GM21515 (cell line): ENCODE measurements around the gene MRPL40.

Source experiments
- ATAC-seq: cut with Tn5 transposase; IDR thresholded peaks from one replicate; pipeline ENCODE4 v1.9.1; 2021; ENCODE audit not compliant: unreplicated experiment

MRPL40 gene

GRCh38 chr22:19432133-19432851, at the start of gene MRPL40:
MRPL40 (plus strand) TSS chr22:19432545; CDS start chr22:19432555, 10 bp downstream.
- peak; percentile 68 for ATAC-seq

GRCh38 chr22:19383292-19383691, 49.1 kb upstream of the MRPL40 start:
- ATAC-seq, result no peak

- no peak for ATAC-seq
These were observed 47.0 kb upstream of the MRPL40 start for GRCh38 chr22:19385221-19385906.

- no peak for ATAC-seq
These were observed 46.1 kb upstream of the MRPL40 start for GRCh38 chr22:19386248-19386647.

- ATAC-seq, result no peak
These were observed 45.3 kb upstream of the MRPL40 start for GRCh38 chr22:19387038-19387437.

GRCh38 chr22:19387575-19387974, 44.8 kb upstream of the MRPL40 start:
- no peak for ATAC-seq

GRCh38 chr22:19393704-19394103, 38.6 kb upstream of the MRPL40 start:
- no peak for ATAC-seq

- no peak for ATAC-seq
These were observed 37.9 kb upstream of the MRPL40 start for GRCh38 chr22:19394274-19395050.

- ATAC-seq, result no peak
These were observed 37.1 kb upstream of the MRPL40 start for GRCh38 chr22:19395276-19395675.

GRCh38 chr22:19396561-19396933, 35.8 kb upstream of the MRPL40 start:
- ATAC-seq, result no peak

- ATAC-seq, result no peak
These were observed 35.2 kb upstream of the MRPL40 start for GRCh38 chr22:19396934-19397733.

GRCh38 chr22:19397734-19398104, 34.6 kb upstream of the MRPL40 start:
- ATAC-seq, result no peak

- no peak for ATAC-seq
These were observed 34.1 kb upstream of the MRPL40 start for GRCh38 chr22:19398206-19398605.

GRCh38 chr22:19398652-19399051, 33.7 kb upstream of the MRPL40 start:
- ATAC-seq, result no peak

- ATAC-seq, result no peak
These were observed 31.5 kb upstream of the MRPL40 start for GRCh38 chr22:19400881-19401280.

- ATAC-seq, result no peak
These were observed 30.9 kb upstream of the MRPL40 start for GRCh38 chr22:19401483-19401882.

GRCh38 chr22:19402642-19403191, 29.6 kb upstream of the MRPL40 start:
- no peak for ATAC-seq

GRCh38 chr22:19404676-19405075, 27.7 kb upstream of the MRPL40 start:
- ATAC-seq, result no peak

- ATAC-seq, result no peak
These were observed 27.2 kb upstream of the MRPL40 start for GRCh38 chr22:19405133-19405532.

GRCh38 chr22:19405652-19406051, 26.7 kb upstream of the MRPL40 start:
- no peak for ATAC-seq

GRCh38 chr22:19406281-19406811, 26.0 kb upstream of the MRPL40 start:
- no peak for ATAC-seq
